OCI-LY3 (cell line): Measurements from ENCODE around the gene MANEA.

ENCODE experiments used
- CTCF ChIP-seq: fragments of 200-600, 300-600 bp; sonication (generic); IDR thresholded peaks from 2 replicates; pipeline ENCODE4 v1.5.1; 2014; ENCODE audit warnings: antibody characterized with exemption, low read length, low read depth
- EZH2phosphoT487 ChIP-seq: fragments of 200-600 bp; shearing (Covaris generic); IDR thresholded peaks from 2 replicates; pipeline ENCODE4 v1.6.1; 2018; ENCODE audit warnings: antibody characterized with exemption, mixed run types, low read depth

GRCh38 chr6:95599706-95600105 lies 22.4 kb downstream of the MANEA start:
- TF ChIP-seq CTCF: no peak
- TF ChIP-seq EZH2phosphoT487: no peak
